ENCODE data around the gene OGFR. TPM values are rescaled to one million over a fixed set of nuclear protein-coding genes. Genes with fewer than 3 reads are reported as not detected.

The OGFR gene
- total RNA-seq = 20.6 TPM

- DNase-seq = peak; percentile 81
Observed at GRCh38 chr20:62804627-62805154, at the start of gene OGFR. Gene OGFR, plus strand, starts transcription at chr20:62804835. Its CDS starts 25 bp downstream, at chr20:62804860.

- no peak for DNase-seq
Observed at GRCh38 chr20:62754991-62755356, 49.7 kb upstream of the OGFR start.

- peak; percentile 79 for DNase-seq
Observed at GRCh38 chr20:62755817-62756724, 48.6 kb upstream of the OGFR start.

- DNase-seq = no peak
Observed at GRCh38 chr20:62758226-62758912, 46.3 kb upstream of the OGFR start.

- DNase-seq = peak; percentile 16
Observed at GRCh38 chr20:62759981-62760431, 44.6 kb upstream of the OGFR start.

GRCh38 chr20:62760471-62760855 lies 44.2 kb upstream of the OGFR start:
- peak; percentile 39 for DNase-seq

GRCh38 chr20:62760856-62761758 lies 43.5 kb upstream of the OGFR start:
- DNase-seq = peak; percentile 45

- DNase-seq = no peak
Observed at GRCh38 chr20:62761759-62762131, 42.9 kb upstream of the OGFR start.

- DNase-seq = no peak
Observed at GRCh38 chr20:62762376-62762775, 42.3 kb upstream of the OGFR start.

GRCh38 chr20:62762801-62763368 lies 41.8 kb upstream of the OGFR start:
- DNase-seq = no peak

GRCh38 chr20:62763404-62763803 lies 41.2 kb upstream of the OGFR start:
- no peak for DNase-seq

GRCh38 chr20:62764156-62764935 lies 40.3 kb upstream of the OGFR start:
- DNase-seq = no peak

GRCh38 chr20:62765021-62765420 lies 39.6 kb upstream of the OGFR start:
- DNase-seq = peak; percentile 21

- no peak for DNase-seq
Observed at GRCh38 chr20:62765432-62766070, 39.1 kb upstream of the OGFR start.

GRCh38 chr20:62766071-62766450 lies 38.6 kb upstream of the OGFR start:
- DNase-seq = no peak

GRCh38 chr20:62766716-62767115 lies 37.9 kb upstream of the OGFR start:
- peak; percentile 19 for DNase-seq

GRCh38 chr20:62768234-62768546 lies 36.4 kb upstream of the OGFR start:
- no peak for DNase-seq

GRCh38 chr20:62768551-62769287 lies 35.9 kb upstream of the OGFR start:
- peak; percentile 70 for DNase-seq

- DNase-seq = no peak
Observed at GRCh38 chr20:62769346-62770071, 35.1 kb upstream of the OGFR start.

Data from tongue (tissue), 2 donors.